CD4-positive, alpha-beta T cell (primary cell): ENCODE data around the gene TNC. TPM values are rescaled to one million over a fixed set of nuclear protein-coding genes. Genes with fewer than 3 reads are reported as not detected.

Experiments
- ATAC-seq: fragments of 200-7000 bp; cut with Tn5 transposase; one replicate; pipeline ENCODE4 v1.10.0; 2022; ENCODE audit warnings: mild to moderate bottlenecking; ENCODE audit not compliant: poor library complexity
- CTCF ChIA-PET: fragments of 350-600 bp; sonication (Branson Sonifier 250); formaldehyde crosslinking; loops from one replicate; lab custom pipeline; 2021; ENCODE audit warnings: antibody characterized with exemption, inconsistent platforms; lab: Charles Lee
- POLR2A ChIA-PET: fragments of 350-600 bp; sonication (Branson Sonifier 250); formaldehyde crosslinking; loops from one replicate; lab custom pipeline; 2021; ENCODE audit warnings: antibody characterized with exemption, inconsistent platforms; lab: Charles Lee
- DNase-seq, 14 experiments: peaks; one replicate each; pipeline ENCODE4 v3.0.0-alpha.2; 2013 to 2020; ENCODE audit warnings: mixed read lengths in 2 of 14
- H3K27ac ChIP-seq, 2 donors: one replicate each; pipeline versions ENCODE4 v1.5.1 to v1.7.0; 2013; ENCODE audit warnings: low read length in 2 of 2, low read depth in 1 of 2, mild to moderate bottlenecking in 1 of 2
- H3K27me3 ChIP-seq, 2 experiments: 1 replicate in 1 of 2; 2 replicates in 1 of 2; pipeline versions ENCODE4 v1.6.1 to v1.7.0; 2013; ENCODE audit warnings: low read length in 2 of 2, control low read depth in 1 of 2, mild to moderate bottlenecking in 1 of 2, moderate library complexity in 1 of 2; ENCODE audit not compliant: insufficient read depth in 2 of 2, control insufficient read depth in 1 of 2
- H3K36me3 ChIP-seq: one replicate; pipeline ENCODE4 v1.6.1; 2013; ENCODE audit warnings: low read length, control low read depth; ENCODE audit not compliant: insufficient read depth
- H3K4me1 ChIP-seq: one replicate; pipeline ENCODE4 v1.6.1; 2013; ENCODE audit warnings: low read length, control low read depth; ENCODE audit not compliant: insufficient read depth
- H3K4me3 ChIP-seq: one replicate; pipeline ENCODE4 v1.5.1; 2013; ENCODE audit warnings: mild to moderate bottlenecking, low read length, moderate library complexity
- H3K9me3 ChIP-seq, 2 experiments: 1 replicate in 1 of 2; 2 replicates in 1 of 2; pipeline versions ENCODE4 v1.6.1 to v1.7.0; 2013; ENCODE audit warnings: low read length in 2 of 2, mild to moderate bottlenecking in 2 of 2, control low read depth in 1 of 2, moderate library complexity in 1 of 2; ENCODE audit not compliant: control insufficient read depth in 1 of 2, insufficient read depth in 1 of 2
- H3K27ac Mint-ChIP-seq: one replicate; pipeline ENCODE4 v1.8.0; 2020; ENCODE audit warnings: mixed read lengths
- H3K27me3 Mint-ChIP-seq: one replicate; pipeline ENCODE4 v1.8.0; 2021; ENCODE audit warnings: mixed read lengths
- H3K36me3 Mint-ChIP-seq: one replicate; pipeline ENCODE4 v1.8.0; 2021; ENCODE audit warnings: low read depth, mixed read lengths
- H3K4me1 Mint-ChIP-seq: one replicate; pipeline ENCODE4 v1.8.0; 2021; ENCODE audit warnings: low read depth, mixed read lengths
- H3K4me3 Mint-ChIP-seq: one replicate; pipeline ENCODE4 v1.8.0; 2020; ENCODE audit warnings: mild to moderate bottlenecking, mixed read lengths
- H3K9me3 Mint-ChIP-seq: one replicate; pipeline ENCODE4 v1.8.0; 2020; ENCODE audit warnings: mixed read lengths
- CTCF ChIP-seq: fragments of 200-600 bp; IDR thresholded peaks from one replicate; pipeline ENCODE4 v1.8.0; 2022; ENCODE audit warnings: antibody characterized with exemption, mild to moderate bottlenecking
- intact Hi-C, 2 experiments: fragments of 100-400 bp; cut with DNase I in 1 of 2; cut with micrococcal nuclease in 1 of 2; formaldehyde crosslinking; loops; one replicate each; pipeline versions ENCODE4 v1.15.1 to v1.9.0; 2023 to 2025; cut with DNase I, micrococcal nuclease
- total RNA-seq, 174 experiments: library from RNA in 2 of 174; stranded (reverse) in 2 of 174; gene quantifications; one replicate each; pipeline ENCODE4 v1.2.3 and lab custom pipeline; 2021 to 2026

Gene TNC
- total RNA-seq, 2 experiments from 2014 or later = 0.03 to 0.05 TPM

- peaks cover 36 to 55% of the 10 kb centered on the region in 2 experiments for H3K27me3 ChIP-seq
- Mint-ChIP-seq H3K27me3 (peaks cover 90% of the 10 kb centered on the region), H3K27ac (no peak overlapping the region), H3K4me3 (no peak overlapping the region), H3K36me3 (no peaks in the 10 kb centered on the region), H3K4me1 (no peaks in the 10 kb centered on the region), H3K9me3 (no peaks in the 10 kb centered on the region)
- H3K4me1 ChIP-seq = peaks cover 4% of the 10 kb centered on the region
- ATAC-seq (no peak), DNase-seq (no peak)
- no peak for TF ChIP-seq CTCF
- CTCF ChIA-PET = no interaction called here
- intact Hi-C loops = no loop called here
- POLR2A ChIA-PET = no interaction called here
- no peaks in the 10 kb centered on the region for H3K36me3 ChIP-seq
- no peak overlapping the region for H3K27ac ChIP-seq
- no peak overlapping the region for H3K4me3 ChIP-seq
- H3K9me3 ChIP-seq = peaks cover 0 to 8% of the 10 kb centered on the region in 2 experiments
Measured at GRCh38 chr9:115116421-115117284, 1.3 kb downstream of the TNC start.

- ATAC-seq (no peak), DNase-seq (no peak)
- ChIA-PET CTCF (no interaction called here), POLR2A (no interaction called here)
- Histone ChIP-seq H3K36me3 (no peaks in the 10 kb centered on the region), H3K27ac (no peak overlapping the region), H3K27me3 (peaks cover 31 to 49% of the 10 kb centered on the region in 2 experiments), H3K4me3 (no peak overlapping the region), H3K9me3 (peaks cover 0 to 8% of the 10 kb centered on the region in 2 experiments), H3K4me1 (peaks cover 4% of the 10 kb centered on the region)
- no peak for TF ChIP-seq CTCF
- H3K36me3 Mint-ChIP-seq = no peaks in the 10 kb centered on the region
- intact Hi-C loops = no loop called here
- no peak overlapping the region for H3K27ac Mint-ChIP-seq
- no peak overlapping the region for H3K4me3 Mint-ChIP-seq
- H3K4me1 Mint-ChIP-seq = no peaks in the 10 kb centered on the region
- no peaks in the 10 kb centered on the region for H3K9me3 Mint-ChIP-seq
- peaks cover 83% of the 10 kb centered on the region for H3K27me3 Mint-ChIP-seq
Measured at GRCh38 chr9:115115924-115116323, 2.0 kb downstream of the TNC start.

- Mint-ChIP-seq H3K4me1 (no peaks in the 10 kb centered on the region), H3K4me3 (no peak overlapping the region), H3K9me3 (no peaks in the 10 kb centered on the region), H3K36me3 (no peaks in the 10 kb centered on the region), H3K27me3 (peaks cover 80% of the 10 kb centered on the region), H3K27ac (no peak overlapping the region)
- CTCF ChIA-PET = no interaction called here
- no peaks in the 10 kb centered on the region for H3K36me3 ChIP-seq
- H3K27ac ChIP-seq = no peak overlapping the region
- no peak overlapping the region for H3K4me3 ChIP-seq
- peaks cover 33 to 49% of the 10 kb centered on the region in 2 experiments for H3K27me3 ChIP-seq
- DNase-seq = no peak
- intact Hi-C loops = no loop called here
- POLR2A ChIA-PET = no interaction called here
- TF ChIP-seq CTCF = no peak
- no peak for ATAC-seq
- peaks cover 4% of the 10 kb centered on the region for H3K4me1 ChIP-seq
- H3K9me3 ChIP-seq = peaks cover 0 to 8% of the 10 kb centered on the region in 2 experiments
Measured at GRCh38 chr9:115115117-115115880, 2.7 kb downstream of the TNC start.
